Glomerular endothelial cell (primary cell): ENCODE measurements around the gene OS9. TPM values are rescaled to one million over a fixed set of nuclear protein-coding genes. Genes with fewer than 3 reads are reported as not detected.

ENCODE experiments used
- DNase-seq: peaks from one replicate; pipeline ENCODE4 v3.0.0-alpha.2; 2011; ENCODE audit warnings: low read depth, low spot score; ENCODE audit errors: extremely low read depth
- total RNA-seq: library from RNA; depleted of rRNA; stranded (reverse); fragments of >200 nt; gene quantifications from 2 replicates; pipeline ENCODE4 v1.2.3, GENCODE V29; 2015

Gene OS9
- total RNA-seq, 1 donor from 2014 or later = 260 TPM

DNA sequence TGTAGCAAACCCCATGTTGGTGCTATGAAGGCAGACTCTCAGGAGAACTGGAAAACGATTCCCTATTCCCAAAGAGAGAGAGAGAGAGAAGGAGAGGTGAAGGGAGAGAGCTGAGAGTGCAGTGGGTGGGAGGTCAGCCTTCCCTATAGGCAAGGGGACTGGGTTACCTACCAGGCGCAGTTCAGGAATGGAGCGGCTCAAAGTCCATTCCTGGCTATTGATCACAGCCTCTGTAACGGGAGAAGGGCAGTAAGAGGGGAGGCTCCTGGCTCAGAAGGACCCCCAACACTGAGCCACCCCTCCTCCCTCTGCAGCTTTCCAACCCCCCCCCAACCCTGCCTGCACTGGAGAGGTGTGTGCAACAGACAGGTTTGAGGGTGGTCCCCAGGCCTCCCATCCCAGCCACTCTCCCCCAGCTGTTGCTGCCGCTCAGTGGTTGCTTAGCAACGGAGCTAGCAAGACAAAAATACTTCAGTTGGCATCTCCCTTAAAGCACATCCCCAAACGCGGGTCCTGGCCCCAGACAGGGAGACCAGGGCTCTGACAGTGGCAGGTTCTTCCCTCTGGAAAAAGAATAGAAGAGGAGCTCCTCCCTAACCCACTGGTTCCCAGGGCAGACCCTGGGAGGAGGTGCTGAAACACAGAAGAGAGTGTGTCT is 41.4 kb downstream of the OS9 start:
- no peak for DNase-seq

DNA sequence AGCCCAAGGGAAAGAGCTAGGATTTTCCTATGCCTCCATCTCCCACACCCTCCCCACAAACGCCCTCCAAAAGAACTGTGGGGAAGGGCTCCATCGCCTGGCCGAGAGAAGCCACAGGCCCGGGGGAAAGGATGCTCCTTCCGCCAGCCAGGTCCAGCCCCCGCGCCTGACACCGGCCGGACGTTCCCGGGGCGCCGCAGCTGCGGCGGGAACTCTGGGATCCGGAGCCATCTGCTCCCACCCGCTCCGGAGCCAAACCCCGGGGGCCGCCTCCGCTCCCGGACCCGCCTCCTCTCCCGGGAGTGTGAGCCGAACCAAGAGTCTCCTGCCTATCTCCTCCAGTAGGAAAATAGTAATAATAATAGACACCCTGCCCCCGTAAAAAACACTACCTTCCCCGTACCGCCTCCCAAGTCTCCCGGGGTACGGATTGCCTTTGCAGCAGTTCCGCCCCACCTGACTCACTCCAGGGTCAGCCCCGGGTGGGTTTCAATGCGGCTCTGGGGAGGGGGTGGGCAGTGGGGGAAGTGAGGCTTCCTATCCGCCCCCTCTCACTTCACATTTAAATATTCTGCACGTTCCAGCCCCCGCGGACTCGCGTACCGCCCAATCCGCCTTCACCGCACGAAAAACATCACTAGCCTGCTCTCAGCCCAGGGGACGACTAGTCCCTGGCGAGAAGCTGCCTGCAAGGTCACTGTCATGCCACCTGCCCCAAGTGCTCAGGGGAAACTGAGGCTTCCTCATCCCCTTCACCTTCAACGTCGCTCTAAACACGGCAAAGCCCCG is 42.2 kb downstream of the OS9 start:
- no peak for DNase-seq

DNA sequence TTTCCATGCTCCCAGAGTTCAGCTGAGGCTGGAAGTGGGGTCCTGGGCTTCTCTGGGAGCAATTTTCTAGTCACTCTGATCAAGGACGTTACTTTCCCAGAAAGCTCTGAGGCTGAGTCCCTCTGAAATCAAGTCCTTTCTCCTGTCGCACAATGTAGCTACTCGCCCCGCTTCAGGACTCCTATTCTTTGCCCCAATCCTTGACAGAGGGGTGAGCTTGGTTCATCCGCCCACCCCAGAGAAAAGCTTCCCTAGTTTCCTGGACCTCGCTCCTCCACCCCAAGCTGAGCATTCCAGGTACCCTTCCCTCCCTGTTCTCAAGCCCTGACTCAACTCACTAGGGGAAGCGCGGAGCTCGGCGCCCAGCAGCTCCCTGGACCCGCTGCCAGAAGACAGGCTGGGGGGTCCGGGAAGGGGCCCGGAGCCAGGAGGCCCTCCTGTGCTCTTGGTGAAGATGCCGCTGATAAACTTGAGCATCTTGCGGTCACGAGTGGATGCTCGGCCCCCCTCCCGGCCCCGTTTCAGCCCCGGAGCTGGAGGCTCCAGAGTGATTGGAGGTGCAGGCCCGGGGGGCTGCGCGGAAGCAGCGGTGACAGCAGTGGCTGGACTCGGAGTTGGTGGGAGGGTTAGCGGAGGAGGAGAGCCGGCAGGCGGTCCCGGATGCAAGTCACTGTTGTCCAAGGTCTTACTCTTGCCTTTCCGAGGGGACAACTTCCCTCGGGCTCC is 43.0 kb downstream of the OS9 start:
- DNase-seq = no peak

DNA sequence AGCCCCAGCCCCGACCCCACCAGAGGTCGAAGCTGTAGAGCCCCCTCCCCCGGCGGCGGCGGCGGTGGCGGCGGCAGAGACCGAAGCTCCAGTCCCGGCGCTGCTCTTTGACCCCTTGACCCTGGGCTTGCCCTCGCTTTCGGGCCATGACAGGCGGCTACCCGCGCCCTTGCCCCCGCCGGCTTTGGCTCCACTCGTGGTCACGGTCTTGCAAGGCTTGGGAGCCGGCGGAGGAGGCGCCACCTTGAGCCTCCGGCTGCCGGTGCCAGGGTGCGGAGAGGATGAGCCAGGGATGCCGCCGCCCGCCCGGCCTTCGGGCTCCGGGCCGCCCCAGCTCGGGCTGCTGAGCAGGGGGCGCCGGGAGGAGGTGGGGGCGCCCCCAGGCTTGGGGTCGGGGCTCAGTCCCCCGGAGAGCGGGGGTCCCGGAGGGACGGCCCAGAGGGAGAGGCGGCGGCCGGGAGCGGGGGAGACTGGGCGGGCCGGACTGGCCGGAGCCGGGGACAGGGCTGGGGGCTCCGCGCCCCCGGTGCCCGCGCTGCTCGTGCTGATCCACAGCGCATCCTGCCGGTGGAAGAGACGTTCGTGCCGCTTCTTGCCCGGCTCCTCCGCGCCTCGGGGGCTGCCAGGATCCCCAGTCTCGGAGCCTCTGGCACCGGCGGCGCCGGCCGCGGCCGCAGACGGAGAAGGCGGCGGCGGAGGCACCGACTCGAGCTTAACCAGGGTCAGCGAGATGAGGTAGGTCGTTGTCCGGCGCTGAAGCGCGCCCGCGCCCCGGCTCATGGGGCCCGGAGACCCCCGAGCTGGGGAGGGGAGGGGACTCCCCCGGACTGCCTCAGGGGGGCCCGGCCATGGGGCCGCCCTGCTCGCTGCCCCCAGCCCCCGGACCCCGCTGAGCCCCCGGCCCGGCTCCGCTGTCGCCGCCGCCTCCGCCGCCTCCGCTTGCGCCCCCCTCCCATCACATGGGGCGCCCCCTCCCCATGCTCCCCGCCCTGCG is 43.8 kb downstream of the OS9 start:
- no peak for DNase-seq

DNA sequence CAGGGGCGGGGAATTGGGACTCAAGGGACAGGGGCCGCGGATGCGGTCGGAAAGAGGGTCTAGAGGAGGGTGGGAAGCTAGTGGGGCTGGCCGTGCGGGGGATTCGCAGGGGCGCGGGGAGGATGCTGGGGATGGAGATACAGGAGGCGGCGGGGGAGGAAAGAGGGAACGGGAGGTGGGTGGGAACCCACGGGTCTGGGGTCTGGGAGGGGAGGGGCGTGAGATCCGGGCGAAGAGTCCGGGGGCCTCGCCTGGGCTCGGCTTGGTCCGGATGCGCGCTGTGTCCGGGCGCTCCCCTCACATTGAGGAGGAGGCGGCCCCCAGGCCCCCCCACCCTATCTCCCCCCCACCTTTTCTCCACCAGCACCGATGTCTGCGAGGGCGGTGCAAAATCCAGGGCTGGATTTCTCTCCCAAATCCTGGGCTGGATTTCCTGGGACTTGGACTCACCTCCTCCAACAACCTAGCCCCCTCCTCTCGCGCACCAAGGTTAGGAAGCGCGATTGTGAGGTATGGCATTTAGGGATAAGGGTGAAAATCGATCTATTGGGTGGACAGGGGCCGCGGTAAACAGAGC is 44.8 kb downstream of the OS9 start, which contains the start of gene AGAP2:
Gene AGAP2 (minus strand): TSS at position 82 of the 577 bp plus-strand sequence. CDS start 496 bp downstream, outside the sequence.
- no peak for DNase-seq

DNA sequence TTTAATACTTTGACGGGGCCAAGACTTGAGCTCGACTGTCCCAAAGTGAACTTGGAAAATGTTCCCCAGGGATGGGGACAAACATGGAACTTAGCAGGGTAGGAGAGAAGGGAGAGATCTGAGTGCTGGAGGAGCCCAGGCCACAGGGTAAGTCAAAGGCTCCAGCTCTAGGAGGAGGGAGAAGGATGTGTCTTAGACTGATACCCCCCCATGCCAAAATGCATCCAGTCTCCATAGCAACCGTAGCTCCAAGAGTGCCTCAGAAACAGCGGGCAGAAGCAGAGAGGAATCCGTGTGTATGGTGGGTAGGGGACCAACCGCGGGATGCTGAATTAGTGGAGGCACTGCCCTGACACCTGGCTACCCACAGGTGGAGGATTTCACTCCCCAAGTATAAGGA is 45.5 kb downstream of the OS9 start:
- no peak for DNase-seq

DNA sequence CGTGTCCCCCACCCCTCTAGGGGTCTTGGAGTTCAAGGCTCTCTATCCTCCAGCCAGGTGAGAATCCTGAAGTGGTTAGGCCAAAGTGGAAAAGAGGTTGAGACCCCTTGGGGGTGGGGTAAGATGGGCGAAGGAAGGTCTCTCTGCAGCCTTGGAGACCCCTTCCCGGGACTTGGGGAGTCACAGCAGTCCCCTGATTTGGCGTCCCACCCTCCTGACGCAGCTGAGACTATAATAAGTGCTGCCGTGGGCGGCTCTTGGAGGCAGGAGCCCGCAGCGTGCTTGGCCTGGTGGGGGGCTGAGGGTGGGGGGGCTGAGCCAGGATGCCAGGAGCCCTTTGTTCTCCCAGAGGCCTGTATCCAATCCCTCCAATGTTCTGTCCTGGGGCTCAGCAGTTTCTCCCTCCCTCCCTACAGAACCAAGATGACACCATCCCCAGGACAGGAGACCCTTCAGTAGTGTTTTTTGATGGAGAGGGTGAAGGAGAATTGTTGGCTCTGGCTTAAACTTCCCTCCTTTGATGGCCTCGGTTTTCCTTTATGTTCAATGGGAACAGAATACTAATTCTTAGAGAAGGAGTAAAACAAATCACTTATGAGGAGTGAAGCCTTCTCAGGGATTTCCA is 46.1 kb downstream of the OS9 start:
- no peak for DNase-seq

DNA sequence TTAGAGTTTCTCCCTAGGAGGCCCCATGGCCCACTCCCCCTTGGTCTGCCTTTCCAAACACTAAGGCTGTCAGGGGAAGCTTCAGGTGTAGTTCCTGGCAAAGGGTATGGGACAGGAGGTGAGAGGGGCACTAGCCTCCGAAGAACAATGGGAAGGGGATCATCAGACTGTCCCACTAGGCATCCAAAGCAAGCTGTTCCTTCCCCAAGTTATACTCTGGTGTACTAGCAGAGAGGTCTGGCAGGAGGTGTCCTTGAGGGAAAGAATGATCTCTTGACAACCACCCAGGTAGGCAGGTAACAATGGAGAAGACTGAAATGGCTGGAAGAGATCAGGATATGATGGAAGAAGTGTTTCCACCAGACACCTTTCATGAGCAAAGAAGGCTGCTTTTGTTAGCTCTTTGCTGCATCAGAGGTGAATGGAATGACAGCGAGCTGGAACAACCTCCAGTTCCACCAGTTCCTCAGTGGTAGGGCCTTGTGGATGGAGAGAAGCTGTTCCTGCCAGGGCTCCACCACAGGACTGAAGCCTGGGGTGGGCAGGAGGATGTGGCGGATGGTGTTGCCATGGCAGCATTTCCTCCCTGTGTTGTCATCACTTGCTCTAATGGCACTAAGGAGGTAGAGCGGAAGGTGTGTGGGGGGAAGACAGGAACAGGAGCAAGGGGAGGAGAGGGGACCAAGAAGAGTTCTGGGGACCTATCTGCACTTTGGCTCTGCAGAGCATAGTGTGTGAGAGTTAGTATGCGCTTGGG is 46.9 kb downstream of the OS9 start:
- DNase-seq = no peak

DNA sequence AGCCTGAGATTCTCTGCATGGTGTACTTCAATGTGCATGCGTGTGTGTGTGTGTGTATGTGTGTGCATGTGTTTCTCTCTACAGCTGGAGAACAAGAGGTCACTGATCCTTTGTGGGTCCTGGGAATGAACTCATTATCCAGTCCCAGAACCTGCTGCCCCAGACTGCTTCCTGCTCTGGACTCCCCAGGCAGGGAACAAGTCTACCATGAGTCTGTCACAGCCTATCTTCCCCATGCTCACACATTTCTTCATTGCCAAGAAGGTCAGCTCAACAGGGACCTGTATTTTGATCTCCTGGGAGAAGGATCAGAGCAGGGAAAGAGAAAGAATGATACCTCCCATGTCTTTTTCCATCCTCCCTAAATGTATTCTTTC is 47.5 kb downstream of the OS9 start:
- DNase-seq = no peak

DNA sequence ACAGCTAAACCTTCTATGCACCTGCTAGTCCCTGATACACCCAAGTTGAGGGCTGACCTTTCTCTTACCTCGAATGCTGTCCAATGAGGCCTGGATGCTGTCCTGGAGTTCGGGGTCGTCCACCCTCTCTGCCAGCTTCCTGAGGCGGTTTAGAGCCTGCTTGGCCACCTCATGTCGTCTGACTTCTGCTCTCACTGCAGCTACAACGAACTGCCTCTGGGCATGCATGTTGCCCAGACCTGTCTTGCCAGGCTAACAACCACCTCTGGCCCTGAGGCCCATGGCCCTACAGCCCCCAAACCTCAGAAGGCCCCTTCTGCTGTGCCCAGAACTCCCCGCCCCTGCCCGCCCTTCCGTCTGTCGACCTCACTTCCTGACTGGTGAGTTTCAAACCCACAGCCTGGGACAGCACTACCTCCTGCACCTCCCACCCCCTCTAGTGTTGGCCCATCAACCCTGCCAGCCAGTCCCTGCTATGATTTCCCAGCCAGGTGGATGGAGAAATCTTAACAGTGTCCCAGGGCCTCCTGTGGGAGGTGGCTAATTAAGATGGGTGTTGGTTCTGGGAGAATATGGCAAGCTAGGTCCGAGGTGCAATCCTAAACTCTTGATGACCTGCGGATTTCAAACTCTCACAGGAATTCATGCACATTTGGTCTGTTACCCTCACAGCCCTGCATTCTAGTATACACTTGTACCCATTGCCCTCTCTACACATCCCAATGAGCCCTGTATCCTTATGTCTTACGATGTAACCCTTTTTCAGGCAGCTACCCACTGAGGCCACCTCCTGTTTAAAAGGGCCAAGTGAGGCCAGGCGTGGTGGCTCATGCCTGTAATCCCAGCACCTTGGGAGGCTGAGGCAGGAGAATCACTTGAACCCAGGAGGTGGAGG is 48.2 kb downstream of the OS9 start:
- DNase-seq = no peak

DNA sequence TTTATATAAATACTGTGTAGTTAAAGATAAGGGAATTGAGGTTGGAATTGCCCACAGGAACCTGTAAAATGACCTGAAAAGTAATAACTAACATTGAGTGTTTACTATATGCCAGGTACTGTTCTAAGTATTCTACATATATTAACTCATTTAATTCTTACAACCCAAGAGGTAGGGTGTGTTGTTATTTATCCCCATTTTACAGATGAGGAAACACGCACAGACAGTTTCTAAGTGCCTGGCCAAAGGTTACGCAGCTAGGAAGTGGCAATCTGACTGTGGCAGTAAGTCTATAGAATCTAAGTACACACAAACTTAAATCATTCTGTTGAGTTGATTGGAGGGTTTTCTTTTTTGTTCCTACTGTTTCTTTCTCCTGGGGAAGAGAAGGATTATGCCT is 49.8 kb downstream of the OS9 start:
- no peak for DNase-seq

DNA sequence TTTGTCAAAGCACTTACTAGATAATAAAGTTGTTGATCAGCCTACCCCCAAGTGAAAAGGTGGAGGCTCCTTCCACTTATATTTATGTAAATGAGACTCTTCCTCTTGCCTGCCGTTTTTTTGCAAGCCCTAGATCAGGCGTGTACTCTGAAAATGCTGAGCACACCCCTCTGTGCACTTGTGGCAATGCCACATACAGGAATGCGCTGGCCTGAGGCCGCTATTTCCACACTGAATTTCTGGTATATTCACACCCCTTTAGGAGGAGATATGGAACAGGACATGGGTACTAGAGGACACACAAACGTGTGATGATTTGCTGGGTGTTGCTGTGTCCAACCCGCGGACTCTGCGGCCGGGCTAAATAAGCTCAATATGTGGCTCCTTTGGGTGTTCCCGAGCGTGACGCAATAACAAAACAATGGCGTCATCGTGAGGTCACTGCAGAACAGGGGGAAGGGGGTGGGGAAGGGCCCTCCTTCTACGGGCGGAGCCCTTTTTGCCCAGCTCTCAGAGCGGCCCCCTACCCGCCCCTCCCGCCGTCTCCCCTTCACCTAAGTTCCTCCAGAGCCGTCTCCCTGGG is 50.4 kb downstream of the OS9 start:
- DNase-seq = no peak

DNA sequence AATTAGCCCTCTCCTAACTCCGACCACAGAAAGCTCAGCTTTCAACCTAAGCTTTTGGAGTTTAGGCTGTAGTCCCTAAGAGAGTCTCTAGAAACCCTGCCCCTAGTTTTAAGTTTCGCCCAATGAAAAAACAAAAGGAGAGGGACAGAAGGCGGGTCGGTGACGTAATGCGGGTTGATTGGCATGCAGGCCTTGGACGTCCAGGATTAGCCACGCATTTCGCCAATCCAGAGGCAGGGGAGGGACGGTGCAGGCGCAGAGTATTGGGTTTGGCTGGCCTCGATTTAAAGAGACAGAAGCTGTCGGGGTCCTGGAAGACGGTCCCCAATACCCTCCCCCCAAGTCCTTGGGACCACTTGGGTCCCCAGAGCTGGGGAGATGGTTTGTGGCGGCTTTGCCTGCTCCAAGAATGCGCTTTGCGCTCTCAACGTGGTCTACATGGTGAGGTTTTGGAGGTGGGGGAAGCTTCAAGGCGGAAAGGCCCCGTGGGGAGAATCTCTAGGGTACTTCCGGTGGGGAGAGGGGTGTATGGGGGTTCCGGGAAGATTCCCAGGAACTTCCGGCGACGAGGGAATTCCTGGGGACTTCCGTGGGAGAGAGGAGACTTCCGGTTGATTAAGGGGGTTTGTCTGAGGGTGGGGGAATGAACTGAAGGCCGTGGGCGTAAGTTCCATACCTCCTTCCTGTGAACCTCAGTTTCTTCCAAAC is 51.0 kb downstream of the OS9 start, which contains the start of gene TSPAN31:
Gene TSPAN31 (plus strand): TSS at position 263 of the 708 bp plus-strand sequence. CDS start 116 bp downstream, at position 379.
- peak; percentile 91 for DNase-seq

DNA sequence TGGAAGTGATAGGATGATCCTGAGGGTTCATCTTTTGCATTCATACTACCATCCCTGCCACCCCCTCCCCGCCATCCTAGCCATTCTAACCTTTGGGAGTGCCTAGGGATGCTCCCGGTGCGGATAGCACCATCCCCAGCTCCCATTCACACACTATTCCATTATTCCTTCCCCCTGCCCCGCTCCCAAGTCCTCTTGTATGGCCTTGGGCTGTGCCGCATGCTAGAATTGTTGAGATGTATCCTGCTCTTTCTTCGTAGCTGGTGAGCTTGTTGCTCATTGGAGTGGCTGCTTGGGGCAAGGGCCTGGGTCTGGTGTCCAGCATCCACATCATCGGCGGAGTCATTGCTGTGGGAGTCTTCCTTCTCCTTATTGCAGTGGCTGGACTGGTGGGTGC is 51.6 kb downstream of the OS9 start:
- DNase-seq = no peak

DNA sequence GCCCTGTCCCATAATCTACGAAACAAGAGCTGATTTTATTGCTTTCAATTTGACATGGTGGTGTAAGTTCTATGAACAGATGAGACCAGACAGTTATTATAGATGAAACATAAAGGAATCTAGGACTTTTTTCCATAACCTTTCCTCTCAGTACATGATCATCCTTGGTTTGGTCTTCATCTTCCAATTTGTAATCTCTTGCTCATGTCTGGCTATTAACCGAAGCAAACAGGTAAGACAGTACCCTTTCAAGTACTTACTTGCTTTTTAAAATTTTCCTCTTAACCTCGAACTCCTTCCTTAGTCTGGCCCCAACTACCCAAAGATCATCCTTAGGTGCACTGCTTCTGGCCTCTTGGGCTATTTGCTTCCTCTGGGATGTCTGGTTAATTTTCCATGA is 52.1 kb downstream of the OS9 start:
- no peak for DNase-seq

DNA sequence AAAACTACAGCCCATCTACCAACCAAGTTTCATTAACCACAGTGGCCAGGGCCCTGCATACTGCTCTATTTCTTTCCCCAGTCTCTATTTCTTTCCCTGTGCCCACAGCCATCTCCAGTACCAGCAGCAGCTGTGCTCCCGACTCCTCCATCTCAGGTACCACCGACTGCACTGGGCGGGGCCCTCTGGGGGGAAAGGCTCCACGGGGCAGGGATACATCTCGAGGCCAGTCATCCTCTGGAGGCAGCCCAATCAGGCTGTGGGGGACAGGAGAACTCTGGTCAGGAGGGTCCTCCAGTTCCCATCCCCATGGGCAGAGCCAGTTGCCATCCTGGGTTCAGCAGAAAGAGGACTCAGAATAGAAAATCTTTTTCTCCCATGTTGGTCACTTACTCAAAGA is 55.1 kb downstream of the OS9 start:
- no peak for DNase-seq
